Measurements from ENCODE around the gene TINAG.

The TINAG gene, protein sequence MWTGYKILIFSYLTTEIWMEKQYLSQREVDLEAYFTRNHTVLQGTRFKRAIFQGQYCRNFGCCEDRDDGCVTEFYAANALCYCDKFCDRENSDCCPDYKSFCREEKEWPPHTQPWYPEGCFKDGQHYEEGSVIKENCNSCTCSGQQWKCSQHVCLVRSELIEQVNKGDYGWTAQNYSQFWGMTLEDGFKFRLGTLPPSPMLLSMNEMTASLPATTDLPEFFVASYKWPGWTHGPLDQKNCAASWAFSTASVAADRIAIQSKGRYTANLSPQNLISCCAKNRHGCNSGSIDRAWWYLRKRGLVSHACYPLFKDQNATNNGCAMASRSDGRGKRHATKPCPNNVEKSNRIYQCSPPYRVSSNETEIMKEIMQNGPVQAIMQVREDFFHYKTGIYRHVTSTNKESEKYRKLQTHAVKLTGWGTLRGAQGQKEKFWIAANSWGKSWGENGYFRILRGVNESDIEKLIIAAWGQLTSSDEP

GRCh38 chr6:54308289-54308985, at the start of gene TINAG:
TSS of gene TINAG (plus strand) at chr6:54308441. CDS start at chr6:54308551, 110 bp downstream.
- no peak for DNase-seq

GRCh38 chr6:54260025-54260424, 48.2 kb upstream of the TINAG start:
- no peak for DNase-seq

GRCh38 chr6:54262499-54262898, 45.7 kb upstream of the TINAG start:
- DNase-seq = no peak

- no peak for DNase-seq
Observed at GRCh38 chr6:54262971-54263370, 45.3 kb upstream of the TINAG start.

DNA sequence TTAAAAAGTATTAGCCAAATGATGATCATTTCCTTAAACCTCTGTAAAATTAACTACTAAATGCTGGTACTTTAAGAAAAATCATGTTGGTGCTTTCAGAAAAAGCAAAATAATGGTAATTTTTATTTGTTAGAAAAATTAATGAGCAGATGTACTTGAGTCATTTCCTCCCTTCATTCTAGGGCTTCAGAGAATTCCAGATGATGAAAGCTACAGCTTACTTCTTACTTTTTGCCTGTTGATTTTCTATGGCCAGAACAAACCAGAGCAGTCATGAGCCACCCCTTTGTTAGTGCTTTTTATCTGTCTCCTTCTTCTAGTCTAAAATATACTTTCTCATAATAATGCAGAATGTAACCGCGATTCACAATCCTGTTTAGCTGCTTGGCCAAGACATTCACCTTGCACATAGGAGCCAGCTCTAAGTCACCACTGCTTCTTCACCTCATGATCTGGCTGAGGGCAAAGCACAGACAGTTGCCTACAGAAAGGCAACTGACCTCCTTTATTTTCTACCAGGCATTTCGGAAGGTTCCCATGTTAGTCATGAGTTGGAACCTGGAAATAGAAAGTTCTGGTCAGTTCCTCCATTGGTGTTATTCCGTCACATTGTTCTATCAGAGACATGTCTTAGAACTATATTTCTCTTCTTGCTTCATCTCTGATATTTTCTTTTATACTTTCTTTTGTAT, 43.5 kb upstream of the TINAG start:
- DNase-seq = no peak

GRCh38 chr6:54266400-54266923, 41.8 kb upstream of the TINAG start:
- DNase-seq = no peak

GRCh38 chr6:54267798-54268197, 40.4 kb upstream of the TINAG start:
- no peak for DNase-seq

GRCh38 chr6:54273214-54273820, 34.9 kb upstream of the TINAG start:
- DNase-seq = no peak

- no peak for DNase-seq
Observed at GRCh38 chr6:54274383-54274782, 33.9 kb upstream of the TINAG start.

DNA sequence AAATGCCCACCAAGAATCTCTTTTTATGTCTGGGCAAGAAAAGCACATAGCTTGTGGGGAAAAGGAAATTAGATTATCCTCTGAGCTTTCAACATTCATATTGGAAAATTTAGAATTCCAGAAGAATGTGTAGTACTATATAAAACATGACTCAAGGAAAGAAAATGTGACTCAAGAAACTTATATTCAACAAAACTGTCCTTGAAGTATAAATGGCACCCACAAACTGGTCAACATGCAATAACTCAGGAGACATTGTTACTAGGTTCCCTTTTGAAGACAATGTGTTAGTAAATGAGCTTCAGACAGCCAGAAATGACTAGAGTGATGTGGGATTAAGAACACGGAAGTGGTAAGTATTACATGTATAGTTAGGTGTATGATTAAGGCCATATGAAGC, 26.1 kb upstream of the TINAG start:
- DNase-seq = no peak

DNA sequence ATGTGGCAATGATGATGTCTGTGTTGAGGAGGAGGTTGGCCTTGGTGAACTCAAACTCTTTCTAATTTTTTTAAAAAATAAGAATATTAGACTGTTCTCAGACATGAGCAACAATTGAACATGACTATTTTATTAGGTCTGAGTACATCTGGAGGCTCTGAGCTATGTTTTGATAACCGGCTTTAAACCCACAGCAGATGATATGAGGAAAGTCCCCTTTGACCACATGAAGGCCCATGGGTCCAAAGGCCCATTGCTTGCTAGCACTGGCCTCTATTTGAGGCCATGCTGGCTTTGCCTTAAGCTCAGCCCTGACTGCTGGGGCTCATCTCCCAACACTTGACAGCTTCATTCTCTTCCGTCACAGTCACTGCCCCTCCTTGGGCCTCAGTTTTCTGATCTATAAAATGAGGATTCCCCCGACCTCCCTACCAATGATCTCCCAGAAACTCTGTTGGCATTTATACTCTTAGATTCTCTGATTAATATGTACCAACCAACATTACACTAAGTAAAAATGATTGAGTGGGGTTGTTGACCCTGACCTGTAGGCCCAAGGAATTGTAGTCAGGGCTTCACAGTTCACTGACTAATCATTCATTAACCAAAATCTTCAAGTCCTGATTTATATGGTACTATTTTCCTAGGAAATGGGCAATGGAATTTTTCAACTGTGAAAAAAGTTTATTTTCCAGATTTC, 23.9 kb upstream of the TINAG start:
- DNase-seq = no peak

- DNase-seq = no peak
Observed at GRCh38 chr6:54285595-54285994, 22.6 kb upstream of the TINAG start.

- DNase-seq = no peak
Observed at GRCh38 chr6:54286141-54286540, 22.1 kb upstream of the TINAG start.

DNA sequence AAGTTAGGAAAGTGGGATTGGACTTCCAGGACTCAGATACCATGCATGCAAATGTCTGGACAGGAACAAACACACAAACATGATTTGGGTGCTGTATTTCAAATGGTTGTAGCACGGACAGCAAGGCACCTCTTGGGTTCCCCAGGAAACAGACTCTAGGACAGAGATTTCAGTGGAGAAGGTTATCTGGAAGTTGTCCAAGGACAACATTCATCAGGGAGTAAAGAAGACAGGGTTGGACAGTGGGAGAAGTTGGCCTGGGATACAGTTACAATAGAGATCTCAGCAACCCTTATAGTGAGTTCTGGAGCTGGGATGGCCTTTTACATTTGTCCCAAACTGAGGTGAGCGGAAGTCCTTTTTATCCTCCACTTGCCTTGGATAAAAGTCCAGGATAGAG, 19.8 kb upstream of the TINAG start:
- DNase-seq = no peak

GRCh38 chr6:54289426-54289825, 18.8 kb upstream of the TINAG start:
- DNase-seq = no peak

DNA sequence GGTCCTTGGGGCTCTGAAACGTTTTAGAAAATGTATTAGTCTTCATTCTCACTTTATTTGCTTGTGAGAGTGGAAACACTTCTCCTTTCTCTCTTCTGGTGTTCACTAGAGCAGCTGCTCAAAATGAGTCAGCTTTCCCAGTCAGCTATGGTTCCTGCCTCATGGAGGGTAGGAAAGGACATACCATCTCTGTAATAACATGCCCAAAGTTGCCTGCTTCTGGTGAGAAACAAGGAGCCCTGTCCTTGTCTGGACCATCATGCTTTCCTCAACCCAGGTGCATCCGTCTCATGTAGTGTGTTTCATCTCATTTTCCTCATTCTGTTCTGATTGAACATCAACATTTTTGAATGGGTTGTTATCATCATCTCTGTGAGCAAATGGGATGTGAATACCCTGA, 17.1 kb upstream of the TINAG start:
- no peak for DNase-seq

- no peak for DNase-seq
Observed at GRCh38 chr6:54291738-54292137, 16.5 kb upstream of the TINAG start.

- no peak for DNase-seq
Observed at GRCh38 chr6:54294965-54295532, 13.2 kb upstream of the TINAG start.

DNA sequence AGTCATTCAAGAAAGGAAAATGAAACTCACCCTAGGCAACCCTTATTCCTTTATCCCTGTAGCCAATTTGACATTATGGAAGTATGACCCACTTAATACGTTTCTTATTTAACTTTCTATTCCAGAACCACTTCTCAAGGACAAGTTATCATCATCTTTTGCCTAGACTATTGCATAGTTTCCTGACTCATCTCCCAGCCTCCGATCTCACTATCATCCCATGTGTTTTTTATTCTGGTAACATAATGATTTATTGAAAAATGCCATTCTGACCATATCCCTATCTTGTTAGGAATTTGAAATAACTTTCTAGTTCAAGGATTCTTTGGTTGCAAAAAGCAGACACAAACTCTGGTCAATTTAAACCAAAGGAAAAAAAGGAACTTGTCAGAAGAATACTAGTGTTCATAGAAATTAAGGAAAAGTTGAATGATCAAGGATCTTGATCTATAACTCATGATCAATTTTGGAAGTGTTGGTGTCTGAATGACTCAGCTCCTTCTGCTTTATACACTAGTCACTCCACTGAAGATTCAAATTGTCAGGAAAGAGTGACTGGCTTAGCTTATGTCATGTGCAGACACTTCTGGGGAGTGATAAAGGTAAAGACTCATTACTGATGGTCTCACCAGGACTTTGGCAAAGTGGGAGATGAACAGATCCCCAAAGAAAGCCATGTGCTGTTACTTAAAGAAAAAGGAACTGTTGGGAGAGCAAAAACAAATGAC, 8.5 kb upstream of the TINAG start:
- DNase-seq = no peak

DNA sequence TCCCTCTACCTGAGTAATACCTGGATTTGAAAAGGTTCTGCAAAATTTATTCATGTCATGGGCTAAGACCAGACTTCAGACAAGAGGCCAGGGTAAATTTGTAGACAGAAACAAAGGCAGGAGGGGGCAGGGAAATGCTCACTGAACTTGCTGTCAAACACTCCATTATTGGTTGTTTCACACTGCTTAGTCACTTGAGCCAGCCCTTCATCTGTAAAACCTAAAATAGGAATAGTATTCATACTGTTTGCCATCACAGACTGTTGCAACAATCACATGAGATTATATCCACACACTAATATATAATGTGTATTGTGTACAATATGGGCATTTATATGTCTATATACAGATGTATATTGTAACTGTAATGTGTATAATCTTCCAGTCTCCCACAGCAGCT, 6.5 kb upstream of the TINAG start:
- DNase-seq = no peak

DNA sequence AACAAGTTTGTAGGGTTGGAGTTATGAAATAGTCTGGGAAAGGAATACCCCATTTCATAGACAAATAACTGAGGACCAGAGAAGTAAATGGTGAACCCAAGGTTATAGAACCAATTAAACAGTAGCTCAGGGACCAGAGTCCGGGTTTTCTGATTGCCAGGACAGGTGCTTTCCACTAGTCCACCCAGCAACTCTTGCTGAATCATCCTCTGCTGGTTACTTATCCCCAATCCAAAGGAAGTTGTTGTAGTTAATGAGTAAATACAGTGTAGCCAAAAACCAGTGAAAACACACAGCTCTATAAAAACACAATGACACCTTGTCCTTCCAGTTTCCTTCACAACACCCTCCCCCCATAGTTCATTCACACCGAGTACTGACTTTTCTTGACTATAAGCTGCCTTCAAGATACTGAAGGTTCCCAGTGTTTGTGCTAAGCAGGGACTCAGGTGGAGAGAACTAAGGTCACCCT, 766 bp upstream of the TINAG start:
- DNase-seq = no peak
